Erythroblast (primary cell): ENCODE results near the gene ZFAND6.

Experiments
- DNase-seq, 2 experiments: peaks; one replicate each; lab custom pipeline; 2025; lab: John Stamatoyannopoulos, UW
- GATA1 ChIP-seq: IDR thresholded peaks from 2 replicates; pipeline ENCODE4 v1.6.1; 2011; ENCODE audit warnings: low read depth, mild to moderate bottlenecking, control low read depth, low read length, moderate library complexity
- POLR2A ChIP-seq: IDR thresholded peaks from 2 replicates; pipeline ENCODE4 v1.6.1; 2011; ENCODE audit warnings: mild to moderate bottlenecking, low read length

ZFAND6 gene

DNA sequence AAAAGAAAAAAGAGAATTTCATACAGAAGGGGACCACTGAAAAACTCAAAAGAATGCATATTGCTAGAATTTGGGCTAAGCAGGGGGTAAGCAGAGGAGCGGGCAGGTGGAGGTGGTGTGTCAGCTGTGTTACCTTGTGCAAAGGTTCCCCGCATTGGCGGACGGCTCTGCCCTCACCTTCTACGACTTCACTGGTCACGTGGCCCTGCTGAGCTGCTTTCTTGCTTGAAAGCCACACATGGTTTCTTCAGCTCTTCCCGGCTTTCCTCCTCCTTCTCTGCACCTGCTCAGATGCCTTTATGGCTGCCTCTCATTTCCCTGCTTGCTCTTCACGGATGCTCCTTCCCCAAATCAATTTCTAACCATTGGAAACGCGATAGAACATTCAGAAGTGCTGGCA is 123.8 kb downstream of the ZFAND6 start:
- TF ChIP-seq POLR2A (no peak), GATA1 (no peak)
- DNase-seq: no peak

- TF ChIP-seq GATA1 (no peak), POLR2A (no peak)
- DNase-seq: peak in 1 of 2 experiments; percentile 19
These were observed 124.4 kb downstream of the ZFAND6 start for GRCh38 chr15:80183886-80184285.

DNA sequence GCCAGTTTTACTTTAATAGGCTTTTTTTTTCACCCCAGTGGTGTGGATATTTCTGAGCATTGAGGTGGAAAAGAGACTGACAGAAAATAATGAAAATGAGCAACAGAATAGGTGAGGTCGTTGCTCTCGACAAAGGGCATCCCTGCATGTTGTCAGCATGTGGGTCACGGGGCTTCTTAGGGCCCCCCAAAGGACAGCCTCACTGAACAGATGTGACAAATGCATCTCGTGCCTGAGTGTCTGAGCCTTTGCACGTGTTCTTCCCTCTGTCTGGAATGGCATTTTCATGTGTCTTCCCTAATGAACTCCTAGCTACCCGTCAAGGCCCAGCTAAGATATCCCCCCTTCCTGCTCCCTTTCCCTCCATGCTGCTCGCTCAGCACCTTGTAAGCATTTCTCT is 125.1 kb downstream of the ZFAND6 start:
- no peak for DNase-seq
- TF ChIP-seq GATA1 (no peak), POLR2A (no peak)

- no peak for DNase-seq
- no peak for TF ChIP-seq GATA1
These were observed 125.7 kb downstream of the ZFAND6 start for GRCh38 chr15:80185152-80185551.

DNA sequence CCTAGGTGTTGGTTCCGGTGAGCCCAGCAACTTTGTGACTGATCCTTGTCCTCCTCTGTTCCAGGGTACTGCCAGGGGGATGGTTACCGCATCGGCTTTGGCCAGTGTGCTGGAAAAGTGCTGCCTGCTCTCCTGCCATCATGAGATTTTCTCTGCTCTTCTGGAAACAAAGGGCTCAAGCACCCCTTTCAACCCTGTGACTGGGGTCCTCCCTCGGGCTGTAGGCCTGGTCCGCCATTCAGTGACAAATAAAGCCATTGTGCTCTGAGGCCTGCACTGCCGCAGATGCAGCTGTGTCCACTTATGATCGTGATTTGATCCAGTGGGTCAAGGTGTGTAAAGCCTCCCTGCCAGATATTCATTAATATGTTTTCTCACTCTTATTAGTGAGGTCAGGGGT is 126.6 kb downstream of the ZFAND6 start:
- TF ChIP-seq POLR2A (no peak), GATA1 (no peak)
- no peak for DNase-seq

DNA sequence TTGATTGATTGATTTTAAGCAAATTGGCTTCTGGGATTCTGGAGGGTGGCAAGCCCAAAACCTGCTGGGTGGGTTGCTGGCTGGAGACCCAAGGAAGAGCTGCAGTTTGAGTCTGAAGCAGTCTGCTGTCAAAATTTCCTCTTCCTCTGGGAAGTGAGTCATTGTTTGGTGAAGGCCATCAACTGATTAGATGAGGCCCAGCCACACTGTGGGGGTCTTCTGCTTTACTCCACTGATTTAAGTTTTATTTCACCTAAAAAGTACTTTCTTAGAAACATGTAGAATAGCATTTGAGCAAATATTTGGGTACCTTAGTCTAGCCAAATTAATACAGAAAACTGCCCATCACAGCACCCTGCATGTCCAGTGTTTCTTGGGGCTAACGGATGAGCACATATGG is 127.1 kb downstream of the ZFAND6 start:
- DNase-seq: no peak
- TF ChIP-seq POLR2A (no peak), GATA1 (no peak)
